SIG-M5 (cell line): ENCODE results near the gene ARSK.
"Not testable (repeated sequence)": the region's sequence is repeated elsewhere in the genome, so short reads cannot be mapped to it uniquely, and the experiment has no call there.

Experiments used
- DNase-seq: peaks from one replicate; lab custom pipeline; 2025; lab: John Stamatoyannopoulos, UW

Gene ARSK

DNA sequence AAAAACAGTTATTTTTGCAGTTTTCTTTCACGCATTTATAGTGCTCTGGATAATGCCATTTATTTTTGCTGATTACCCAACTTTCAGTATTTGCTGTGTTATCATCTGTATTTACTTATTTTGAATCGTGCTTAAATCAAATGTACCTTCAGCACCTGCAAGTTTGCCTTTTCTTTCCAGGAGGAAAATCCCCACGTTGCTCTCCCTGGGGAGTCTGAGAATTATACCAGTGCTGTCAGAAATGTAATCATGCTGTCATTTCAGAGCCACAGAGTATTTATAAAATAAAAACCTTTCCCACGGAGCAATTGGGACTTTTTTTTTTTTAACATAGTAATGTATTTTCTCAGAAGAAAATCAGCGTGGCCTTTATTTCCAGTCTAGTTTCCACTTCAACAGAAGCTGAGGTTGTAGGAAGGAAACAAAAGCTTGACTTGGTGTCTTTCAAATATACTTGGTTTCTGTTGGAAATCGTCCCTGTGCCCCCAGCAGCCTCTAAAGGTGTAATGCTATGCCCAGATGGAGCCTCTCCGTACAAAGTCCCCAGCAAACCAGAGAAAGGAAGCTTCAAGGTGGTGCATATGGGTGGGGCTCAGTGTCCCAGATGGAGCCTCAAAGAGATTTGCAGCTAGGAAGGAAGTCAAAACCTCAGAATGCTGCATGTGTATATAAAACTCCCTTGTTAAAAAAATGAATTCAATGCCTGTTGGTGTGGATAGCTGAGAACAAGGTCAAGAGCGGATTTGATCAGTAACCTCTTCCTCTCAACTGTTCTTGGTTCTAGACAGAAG is 67.1 kb downstream of the ARSK start:
- DNase-seq = no peak

DNA sequence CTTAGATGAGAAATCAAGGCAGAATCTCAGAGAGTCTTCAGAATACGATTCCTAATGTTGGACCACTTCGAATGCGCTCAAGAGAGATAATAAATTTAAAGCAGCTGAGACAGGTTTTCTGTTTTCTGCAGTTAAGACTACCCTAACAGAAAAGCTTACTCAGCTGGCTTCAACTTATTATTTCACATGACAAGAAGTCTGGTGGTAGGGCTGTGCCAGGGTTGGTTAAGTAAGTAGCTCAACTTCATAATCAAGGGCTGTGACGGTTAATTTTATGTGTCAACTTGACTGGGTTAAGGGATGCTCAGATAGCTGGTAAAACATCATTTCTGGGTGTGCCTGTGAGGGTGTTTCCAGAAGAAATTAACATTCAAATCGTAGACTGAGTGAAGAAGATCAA is 68.8 kb downstream of the ARSK start:
- DNase-seq = no peak

DNA sequence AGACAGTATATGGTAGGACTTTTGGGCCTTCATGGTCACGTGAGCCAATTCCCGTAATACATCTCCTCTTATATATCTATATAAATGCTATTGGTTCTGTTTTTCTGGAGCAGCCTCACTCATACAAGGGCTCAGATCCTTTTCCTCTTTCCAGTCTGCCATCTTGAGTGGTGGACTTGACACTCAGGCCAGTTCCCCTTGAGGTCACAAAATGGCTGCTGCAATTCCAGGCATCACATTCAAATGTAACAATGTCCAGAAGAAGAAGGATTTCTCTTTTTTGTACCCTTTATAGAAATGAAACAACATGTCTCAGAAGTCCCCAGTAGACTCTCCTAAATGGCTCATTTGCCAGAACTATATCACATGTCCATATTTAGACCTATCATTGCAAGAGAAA is 69.5 kb downstream of the ARSK start:
- DNase-seq = no peak

DNA sequence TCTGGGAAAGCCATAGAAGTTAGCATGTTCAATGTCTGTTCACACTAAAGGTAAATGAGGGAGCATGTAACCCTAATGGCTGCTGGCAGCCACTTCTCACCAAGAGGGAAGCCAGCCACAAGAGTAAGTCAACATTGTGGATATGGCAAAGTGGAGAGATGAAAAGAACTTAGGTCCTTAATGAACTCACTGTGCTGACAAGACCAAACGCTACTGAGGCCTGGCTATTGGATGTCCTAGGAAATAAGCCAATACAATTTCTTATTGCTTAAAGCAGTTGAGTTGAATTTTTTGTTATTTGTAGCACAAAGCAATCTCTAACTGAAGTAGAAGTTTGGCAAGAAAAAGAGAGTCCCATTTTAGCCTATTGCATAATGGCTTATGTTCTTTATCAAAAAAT is 71.8 kb downstream of the ARSK start:
- DNase-seq = no peak

DNA sequence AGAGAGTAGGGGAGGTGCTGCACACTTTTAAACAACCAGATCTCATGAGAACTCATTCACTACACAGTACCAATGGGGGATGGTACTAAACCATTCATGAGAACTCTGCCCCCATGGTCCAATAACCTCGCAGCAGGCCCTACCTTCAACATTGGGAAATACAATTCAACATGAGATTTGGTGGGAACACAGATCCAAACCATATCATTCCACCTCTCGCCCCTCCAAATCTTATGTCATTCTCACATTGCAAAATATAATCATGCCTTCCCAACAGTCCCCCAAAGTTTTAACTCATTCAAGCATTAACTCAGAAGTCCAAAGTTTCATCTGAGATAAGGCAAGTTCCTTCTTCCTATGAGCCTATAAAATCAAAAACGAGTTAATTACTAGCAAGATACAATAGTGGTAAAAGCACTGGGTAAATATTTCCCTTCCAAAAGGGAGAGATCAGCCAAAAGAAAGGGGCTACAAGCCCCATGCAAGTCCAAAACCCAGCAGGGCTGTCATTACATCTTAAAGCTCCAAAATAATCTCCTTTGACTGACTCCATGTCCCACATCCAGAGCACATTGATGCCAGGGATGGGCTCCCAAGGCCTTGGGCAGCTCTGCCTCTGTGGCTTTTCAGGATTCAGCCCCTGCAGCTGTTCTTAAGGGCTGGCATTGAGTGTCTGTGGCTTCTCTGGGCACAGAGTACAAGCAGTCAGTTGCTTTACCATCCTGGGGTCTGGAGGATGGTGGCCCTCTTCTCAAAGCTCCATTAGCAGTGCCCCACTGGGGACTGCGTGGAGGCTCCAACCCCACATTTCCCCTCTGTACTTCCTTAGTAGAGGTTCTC is 73.3 kb downstream of the ARSK start:
- DNase-seq = no peak

DNA sequence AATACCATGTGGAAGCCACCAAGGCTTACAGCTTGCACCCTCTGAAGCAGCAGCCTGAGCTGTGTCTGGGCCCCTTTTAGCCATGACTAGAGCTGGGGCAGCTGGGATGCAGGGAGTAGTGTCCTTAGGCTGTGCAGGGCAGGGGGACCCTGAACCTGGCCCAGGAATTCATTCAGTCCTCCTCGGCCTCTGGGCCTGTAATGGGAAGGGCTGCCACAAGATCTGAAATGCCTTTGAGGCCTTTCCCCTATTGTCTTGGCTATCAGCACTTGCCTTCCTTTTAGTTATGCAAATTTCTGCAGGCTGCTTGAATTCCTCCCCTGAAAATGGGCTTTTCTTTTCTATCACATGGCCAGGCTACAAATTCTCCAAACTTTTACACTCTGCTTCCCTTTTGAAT is 74.0 kb downstream of the ARSK start:
- DNase-seq = no peak

DNA sequence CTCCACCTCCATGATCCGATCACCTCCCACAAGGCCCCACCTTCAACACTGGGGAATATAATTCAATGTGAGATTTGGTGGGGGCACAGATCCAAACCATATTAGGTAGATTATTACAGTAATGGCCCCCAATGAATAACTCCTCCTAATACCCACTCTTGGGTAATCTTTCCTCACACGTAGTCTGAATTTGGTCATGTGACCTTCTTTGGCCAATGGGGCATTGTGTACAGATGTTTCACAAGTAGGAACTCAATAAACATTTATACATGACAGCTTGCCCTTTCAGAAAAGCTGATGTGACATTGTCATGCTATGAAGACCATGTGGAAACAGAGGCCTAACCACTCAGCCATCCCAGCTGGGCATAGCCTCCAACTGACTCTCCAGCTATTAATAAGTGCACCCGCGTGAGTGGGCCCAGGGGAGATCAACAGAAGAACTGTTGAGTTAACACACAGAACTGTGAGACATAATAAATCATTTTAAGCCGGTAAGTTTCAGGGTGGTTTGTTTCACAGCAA is 75.6 kb downstream of the ARSK start:
- DNase-seq = no peak

DNA sequence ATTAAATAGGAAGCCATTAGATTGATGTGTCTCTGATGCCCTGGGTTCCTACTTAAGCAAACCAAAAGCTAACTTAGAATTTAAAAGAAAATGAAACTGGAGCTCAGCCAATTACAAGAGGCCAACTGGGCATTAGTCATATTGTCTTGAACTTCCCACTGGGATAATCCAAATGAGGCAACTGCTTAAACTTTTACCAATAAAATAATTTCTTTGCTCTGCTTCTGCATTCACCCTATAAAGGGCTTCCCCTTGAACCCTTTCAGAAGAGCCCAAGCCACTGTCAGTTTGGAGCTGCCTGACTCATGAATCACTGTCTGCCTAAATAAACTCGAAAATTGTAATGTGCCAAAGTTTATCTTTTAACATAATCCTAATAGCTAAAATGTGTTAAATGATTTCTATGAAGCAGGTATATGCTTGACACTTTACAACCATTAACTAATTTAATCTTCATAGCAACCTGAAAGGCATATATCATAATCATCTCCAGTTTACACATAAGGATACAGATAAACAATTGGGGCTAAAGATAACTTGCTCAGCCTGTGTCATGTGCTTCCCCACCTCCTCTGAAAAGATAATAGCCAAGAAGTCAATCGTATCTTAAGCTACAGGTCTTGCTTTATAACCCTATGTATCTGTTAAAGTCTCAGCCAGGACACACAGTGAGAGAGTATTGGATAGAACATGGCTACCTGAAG is 76.5 kb downstream of the ARSK start:
- no peak for DNase-seq

DNA sequence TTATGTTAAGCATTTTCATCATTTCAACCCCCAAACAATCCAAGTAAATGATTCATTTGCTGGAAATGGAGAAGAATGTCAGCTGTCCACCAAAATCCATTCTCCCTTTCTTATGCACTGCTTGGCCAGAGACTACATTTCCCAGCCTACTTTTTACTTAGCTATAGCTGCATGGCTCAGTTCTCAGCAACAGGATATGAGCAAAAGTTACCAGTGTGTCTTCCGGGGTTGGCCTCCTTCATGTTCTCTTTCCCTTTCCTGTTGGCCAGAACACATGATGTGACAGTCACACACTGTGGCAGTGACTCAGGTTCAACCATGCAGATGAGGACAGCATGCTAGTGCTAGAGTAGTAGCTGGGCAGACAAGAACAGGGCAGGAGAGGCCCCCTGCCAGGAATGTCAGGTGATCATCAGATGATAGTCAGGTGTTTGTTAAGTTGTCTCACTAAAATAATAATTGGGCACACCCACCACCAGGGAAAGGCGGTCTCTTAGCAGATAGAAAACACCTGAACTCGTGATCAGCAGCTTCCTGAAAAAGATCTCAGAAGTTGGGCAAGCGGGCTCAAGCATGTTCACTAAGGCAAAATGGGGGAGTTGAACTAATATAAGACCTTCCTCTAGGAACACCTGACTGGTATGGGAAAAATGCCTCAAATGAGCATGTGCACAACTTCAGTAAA is 77.2 kb downstream of the ARSK start:
- no peak for DNase-seq

DNA sequence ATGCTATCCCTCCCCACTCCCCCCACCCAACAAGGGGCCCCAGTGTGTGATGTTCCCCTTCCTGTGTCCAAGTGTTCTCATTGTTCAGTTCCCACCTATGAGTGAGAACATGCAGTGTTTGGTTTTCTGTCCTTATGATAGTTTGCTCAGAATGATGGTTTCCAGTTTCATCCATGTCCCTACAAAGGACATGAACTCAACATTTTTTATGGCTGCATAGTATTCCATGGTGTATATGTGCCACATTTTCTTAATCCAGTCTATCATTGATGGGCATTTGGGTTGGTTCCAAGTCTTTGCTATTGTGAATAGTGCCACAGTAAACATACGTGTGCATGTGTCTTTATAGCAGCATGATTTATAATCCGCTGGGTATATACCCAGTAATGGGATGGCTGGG is 78.0 kb downstream of the ARSK start:
- DNase-seq = not testable (repeated sequence)

DNA sequence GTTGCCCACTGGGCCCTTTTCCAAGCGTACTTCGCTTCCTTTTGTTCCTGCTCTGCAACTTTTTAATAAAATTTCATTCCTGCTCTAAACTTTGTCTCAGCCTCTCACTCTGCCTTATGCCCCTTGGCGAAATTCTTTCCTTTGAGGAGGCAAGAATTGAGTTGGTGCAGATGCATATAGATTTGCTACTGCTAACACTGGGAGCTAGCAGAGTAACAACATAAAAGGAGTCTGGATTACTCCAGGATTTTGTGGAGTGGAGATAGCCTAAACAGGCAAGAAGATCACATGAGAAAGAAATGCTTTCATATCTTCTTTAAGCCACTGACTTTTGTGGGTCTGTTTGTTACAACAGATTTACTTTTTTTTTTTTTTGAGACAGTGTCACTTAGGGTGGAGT is 78.8 kb downstream of the ARSK start:
- no peak for DNase-seq

DNA sequence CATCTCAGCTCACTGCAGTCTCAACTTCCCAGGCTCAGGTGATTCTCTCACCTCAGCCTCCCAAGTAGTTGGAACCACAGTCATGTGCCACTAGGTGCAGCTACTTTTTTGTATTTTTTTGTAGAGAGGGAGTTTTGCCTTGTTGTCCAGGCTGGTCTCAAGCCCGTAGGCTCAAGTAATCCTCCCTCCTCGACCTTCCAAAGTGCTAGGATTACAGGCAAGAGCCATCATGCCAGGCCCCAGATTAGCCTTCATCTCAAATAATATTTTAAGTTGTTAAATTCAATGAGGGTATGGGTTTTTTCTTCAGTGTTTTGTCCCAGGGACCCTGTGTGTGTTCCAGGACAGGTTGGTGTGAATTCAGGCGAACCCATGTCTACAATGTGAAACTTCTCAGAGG is 79.2 kb downstream of the ARSK start:
- DNase-seq = no peak

DNA sequence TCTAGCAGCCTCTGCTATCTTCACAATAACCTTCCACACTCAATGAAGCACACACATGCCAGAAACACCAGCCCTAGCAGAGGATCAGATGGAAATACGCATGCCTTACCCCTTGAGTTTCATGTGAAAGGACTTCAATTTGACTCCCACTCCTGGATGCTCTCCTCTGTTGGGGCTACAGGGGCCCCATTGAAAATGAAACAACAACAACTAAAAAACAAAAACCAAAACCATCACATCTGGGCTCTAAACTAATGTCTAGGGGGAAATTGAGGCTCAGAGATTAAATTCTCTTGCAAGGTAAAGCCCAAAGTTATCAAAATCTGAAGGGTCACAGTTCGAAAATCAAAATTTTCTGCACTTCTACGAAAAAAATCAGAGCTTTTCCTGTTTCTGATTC is 83.7 kb downstream of the ARSK start:
- no peak for DNase-seq

DNA sequence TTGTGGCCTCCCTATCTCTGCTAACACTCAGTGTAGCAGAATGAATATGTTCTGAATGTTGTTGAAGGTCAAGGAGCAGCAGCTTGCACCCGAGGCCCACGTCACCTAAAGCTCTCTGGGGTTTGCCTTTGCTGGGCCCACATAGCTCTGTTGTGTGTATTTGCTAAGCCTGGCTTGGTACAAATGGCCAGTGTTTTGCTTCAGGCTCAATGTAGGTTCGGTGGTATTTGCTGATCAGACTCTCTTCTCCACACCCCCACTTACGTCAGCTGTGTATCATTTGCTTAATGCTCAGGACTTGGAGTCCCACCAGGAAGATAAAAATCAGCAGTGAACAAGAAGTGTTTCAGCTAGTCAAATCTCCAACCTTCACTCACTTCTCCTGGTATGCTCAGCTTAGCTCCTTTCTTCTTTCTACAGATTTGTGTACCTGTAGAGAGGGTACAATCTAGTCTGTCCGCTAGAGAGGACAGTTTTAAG is 86.9 kb downstream of the ARSK start:
- DNase-seq = no peak

DNA sequence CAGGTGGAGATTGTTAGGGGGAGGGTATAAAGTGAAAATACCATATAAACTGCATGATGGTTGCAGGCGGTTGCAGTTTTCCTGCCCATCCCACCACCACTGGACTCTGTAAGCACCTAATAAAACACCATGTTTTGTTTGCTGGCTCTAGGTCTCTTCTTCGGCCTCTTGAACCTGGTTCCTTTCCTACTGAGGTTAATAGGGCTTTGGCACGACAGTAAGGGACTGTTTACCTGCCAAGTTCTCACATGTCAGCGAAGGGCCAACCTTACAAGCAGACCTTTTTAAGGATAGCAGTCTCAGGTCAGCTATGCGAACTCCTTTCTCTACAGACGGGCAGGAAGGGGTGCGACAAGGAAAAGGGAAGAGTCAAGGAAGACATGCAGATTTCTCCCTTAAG is 88.3 kb downstream of the ARSK start:
- no peak for DNase-seq

DNA sequence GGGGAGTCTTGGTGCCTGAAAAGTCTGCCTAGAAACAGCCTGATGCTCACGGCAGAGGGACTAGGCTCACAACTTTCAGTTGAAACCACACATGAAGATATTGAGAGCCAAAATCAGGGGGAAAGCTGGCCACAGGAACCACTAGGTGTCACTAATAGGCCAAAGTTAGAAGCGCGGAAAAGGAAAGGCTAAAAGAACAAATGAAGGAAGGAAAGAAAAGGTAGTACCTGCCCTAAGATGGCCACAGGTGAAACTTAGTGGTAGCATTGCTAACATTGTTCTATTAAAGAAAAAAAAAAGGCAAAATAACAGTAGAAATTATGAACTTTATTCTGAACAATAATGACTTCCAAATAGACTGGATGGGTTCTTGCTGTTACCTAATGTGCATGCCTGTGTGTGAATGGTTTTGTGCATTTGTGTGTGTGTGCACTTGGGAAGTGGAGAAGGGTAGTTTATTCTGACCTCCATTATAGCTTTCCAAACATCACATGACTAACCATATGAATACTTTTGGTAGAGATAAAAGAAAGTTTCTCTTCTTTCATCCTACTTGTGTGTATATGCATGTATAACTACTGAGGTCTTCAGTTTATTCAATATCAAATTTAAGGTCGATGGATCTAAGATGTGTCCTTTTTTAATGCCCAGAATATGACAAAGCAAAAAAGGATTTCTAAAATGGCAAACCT is 89.6 kb downstream of the ARSK start:
- no peak for DNase-seq

DNA sequence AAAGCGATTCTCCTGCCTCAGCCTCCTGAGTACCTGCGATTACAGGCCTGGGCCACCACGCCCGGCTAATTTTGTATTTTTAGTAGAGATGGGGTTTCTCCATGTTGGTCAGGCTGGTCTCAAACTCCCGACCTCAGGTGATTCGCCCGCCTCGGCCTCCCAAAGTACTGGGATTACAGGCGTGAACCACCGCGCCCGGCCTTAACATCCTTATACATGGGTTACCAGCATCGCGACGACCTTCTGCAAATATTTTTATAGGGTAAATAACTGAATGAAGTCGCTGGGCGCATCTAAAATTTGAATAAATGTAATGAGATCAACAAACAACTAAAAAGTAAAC is 91.3 kb downstream of the ARSK start:
- DNase-seq = not testable (repeated sequence)

DNA sequence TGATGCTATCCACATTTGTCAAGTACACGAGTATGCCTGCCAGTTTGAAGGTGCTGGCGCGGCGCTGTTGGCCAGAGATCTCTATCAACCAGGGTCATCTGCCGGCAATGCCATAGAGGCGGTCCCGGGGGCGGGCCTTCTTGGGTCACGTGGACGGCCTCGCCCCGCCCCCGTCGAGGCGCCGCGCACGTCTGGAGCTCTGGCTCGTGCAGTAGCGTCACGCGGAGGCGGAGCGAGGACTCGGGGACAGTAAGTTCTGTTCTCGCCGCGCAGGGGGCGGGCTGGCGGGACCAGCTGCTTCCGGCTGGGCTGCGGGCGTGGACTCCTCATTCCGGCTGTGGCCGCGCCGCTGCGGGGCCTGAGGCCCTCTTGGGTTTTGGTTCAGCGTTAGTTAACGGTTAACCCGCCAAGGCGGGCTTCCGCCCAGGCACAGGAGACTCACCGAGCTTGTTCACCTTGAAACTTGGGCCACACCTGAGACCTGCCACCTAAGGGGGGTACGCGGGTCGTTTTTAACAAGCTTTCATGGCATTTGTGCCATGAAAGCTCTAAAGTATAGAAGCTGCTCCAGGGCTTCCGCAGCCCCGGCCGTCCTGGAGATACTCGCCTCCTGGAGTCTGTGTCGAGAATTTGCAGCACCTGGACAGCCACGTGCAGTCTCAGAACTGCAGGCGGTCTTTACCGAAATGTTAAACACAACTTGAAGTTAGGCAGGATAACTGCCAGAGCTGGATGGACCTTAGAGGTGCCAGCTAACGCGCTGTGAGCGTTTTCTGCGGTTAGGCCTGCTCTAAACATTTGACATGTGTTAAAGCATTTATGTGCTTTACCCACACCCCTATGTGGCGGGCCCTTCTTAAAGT is 91.9 kb downstream of the ARSK start, which contains the start of gene RFESD:
Gene RFESD, plus strand, starts transcription at position 209 of the 863 bp plus-strand sequence. CDS start 5,495 bp downstream, outside the sequence.
- DNase-seq = peak; percentile 35

DNA sequence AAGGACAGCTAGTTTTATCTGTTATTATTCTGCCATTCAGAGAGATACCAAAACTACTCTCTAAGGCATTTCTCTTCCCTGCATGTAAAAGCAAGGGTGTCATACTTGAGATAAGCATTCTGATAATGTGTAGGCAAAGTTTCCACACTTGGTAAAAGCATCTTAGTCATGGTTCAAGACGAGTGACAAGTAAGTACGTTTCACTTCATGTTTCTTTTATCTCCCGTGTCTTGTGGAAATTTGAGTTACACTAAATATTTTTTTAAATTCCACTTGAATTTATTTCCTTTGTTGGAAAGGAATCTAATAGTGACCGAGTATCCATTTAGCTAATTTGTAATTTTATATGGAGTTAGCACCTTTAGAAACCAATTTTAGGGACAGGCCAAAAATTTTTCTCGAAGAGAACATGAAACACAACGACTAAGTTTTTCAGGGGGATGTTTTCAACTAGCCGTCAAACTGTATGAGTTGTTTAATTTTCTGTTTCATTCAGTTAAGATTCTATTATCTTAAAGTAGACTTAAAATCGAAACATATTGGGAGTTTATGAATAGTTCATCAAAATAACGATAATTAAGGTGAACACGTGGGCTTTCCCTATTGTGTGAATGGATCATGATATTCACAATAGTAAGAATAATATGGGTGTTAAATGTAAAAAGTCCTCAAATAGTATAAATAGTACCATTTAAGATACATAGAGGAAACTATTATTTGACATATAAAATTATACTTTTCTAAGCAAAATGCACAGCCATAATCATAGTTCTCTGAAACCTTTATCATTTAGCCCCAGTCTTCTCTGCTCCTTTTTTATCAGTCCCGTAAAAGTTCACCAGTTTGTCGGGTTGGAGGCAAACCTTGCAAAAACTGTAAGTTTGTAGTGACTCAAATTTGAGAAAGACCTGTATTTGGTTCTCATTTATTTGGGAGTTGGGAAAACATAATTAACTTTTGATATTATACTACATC is 93.3 kb downstream of the ARSK start:
- DNase-seq = no peak
